RWPE1 (cell line): Measurements from ENCODE around the gene TNFSF15.
A peak's percentile ranks its signal among the peaks of the same experiment; 100 is the strongest.

Source experiments
- CTCF ChIA-PET: fragments of 350-600 bp; sonication (Branson Sonifier 250); formaldehyde crosslinking; extraction: SDS; loops from one replicate; lab custom pipeline; 2021; lab: Yijun Ruan, JAX
- POLR2A ChIA-PET: fragments of 400-600 bp; formaldehyde crosslinking; extraction: SDS; loops from one replicate; lab custom pipeline; 2020; ENCODE audit warnings: antibody characterized with exemption; ENCODE audit not compliant: low non-redundant PET; lab: Yijun Ruan, JAX
- DNase-seq: peaks from one replicate; pipeline ENCODE4 v3.0.0; 2012; ENCODE audit warnings: low spot score
- H3K27ac ChIP-seq: fragments of 450-650 bp; 2 replicates; pipeline ENCODE4 v1.5.1; 2017
- TF ChIP-seq, protein P1 (sequence below): fragments of 450-650 bp; conservative IDR thresholded peaks from 2 replicates; pipeline ENCODE4 v1.5.1; 2017; ENCODE audit warnings: low read depth, mild to moderate bottlenecking

Gene TNFSF15

DNA sequence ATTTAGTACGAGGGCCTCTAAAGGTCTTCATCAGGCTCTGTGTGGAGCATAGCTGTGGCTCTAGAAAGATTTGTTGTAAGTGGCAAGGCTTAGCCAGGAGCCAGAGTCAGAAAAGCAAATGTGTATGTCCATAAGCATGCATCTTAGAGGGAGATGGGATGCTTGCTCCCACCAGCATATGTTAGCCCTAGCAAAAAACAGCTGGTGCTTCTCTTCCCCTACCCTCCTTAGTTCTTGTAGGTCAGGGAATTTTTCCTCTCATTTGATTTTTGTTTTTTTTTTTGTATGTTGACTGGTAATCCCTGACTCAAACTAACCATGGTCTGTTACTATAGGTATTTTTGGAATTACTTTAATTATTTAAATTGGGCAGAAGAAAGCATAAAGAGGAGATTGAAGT lies 7.7 kb downstream of the TNFSF15 start:
- CTCF ChIA-PET: interaction anchor here (0.5 to 1.1 kb wide), 3 partner anchors 9 to 416 kb away, joined by 3 to 8 read pairs (median 4); no protein-coding TSS in a partner anchor
- no peak for DNase-seq
- no peak overlapping the region for H3K27ac ChIP-seq
- TF ChIP-seq, protein P1, sequence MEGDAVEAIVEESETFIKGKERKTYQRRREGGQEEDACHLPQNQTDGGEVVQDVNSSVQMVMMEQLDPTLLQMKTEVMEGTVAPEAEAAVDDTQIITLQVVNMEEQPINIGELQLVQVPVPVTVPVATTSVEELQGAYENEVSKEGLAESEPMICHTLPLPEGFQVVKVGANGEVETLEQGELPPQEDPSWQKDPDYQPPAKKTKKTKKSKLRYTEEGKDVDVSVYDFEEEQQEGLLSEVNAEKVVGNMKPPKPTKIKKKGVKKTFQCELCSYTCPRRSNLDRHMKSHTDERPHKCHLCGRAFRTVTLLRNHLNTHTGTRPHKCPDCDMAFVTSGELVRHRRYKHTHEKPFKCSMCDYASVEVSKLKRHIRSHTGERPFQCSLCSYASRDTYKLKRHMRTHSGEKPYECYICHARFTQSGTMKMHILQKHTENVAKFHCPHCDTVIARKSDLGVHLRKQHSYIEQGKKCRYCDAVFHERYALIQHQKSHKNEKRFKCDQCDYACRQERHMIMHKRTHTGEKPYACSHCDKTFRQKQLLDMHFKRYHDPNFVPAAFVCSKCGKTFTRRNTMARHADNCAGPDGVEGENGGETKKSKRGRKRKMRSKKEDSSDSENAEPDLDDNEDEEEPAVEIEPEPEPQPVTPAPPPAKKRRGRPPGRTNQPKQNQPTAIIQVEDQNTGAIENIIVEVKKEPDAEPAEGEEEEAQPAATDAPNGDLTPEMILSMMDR: no peak
- POLR2A ChIA-PET: no interaction called here

DNA sequence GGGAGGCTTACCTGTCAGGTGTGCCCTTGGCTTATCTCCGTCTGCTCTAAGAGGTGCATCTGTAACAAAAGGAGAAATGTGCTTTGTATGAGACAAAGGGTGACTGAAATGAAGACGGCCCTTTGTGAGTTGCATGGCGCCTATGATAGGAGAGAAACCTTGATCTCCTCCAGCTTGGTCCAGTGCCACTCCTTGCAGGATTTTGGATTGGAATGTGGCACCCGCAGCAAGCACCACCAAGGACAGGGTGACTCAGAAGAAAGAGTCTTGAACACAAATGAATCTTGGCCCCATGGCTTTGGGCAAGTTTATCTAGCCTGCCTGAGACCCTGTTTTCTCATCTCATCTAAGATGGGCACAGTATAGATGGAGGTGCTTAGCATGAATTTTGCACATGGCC lies 13.4 kb downstream of the TNFSF15 start:
- no peak overlapping the region for H3K27ac ChIP-seq
- TF ChIP-seq, protein P1: no peak
- DNase-seq: no peak
- ChIA-PET POLR2A (no interaction called here), CTCF (no interaction called here)

DNA sequence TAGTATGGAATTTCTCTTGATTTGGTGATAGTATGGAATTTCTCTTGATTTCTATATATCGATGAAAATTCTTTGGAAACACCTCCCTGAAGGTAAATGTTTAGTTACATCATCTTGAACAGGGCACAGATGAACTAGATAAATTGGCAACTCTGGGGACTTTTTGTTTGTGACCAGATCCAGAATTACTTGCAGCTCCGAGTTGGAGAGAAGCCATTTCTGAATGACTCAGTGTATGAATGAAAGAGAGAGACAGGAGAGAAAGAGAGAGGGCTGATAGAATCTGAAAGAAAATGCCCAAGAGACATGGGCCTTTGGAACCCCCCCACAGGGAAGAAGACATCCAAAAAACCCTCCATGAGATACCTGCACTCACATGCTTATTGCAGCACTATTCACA lies 14.1 kb downstream of the TNFSF15 start:
- TF ChIP-seq, protein P1: no peak
- no peak overlapping the region for H3K27ac ChIP-seq
- DNase-seq: no peak
- ChIA-PET POLR2A (no interaction called here), CTCF (no interaction called here)

DNA sequence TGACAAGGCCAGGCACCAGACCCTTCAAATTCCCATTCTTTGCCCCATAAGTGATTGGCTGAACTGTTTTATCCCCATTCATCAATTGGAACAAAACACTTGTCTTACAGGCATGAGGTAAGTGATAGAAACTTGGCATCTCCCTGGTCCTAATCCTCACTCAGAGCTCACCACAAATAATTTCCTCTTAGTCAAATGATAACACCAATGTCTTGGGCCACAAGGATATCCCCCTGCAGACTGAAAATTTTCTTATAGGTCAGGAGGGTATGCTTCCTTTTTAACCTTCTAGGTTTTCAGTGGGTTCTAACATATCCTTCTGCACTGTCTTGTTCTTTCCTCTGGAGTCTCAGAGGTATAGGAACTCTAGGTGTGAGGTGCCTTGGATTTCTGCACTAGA lies 14.5 kb downstream of the TNFSF15 start:
- CTCF ChIA-PET: no interaction called here
- no peak for DNase-seq
- POLR2A ChIA-PET: no interaction called here
- H3K27ac ChIP-seq: no peak overlapping the region
- TF ChIP-seq, protein P1: no peak

DNA sequence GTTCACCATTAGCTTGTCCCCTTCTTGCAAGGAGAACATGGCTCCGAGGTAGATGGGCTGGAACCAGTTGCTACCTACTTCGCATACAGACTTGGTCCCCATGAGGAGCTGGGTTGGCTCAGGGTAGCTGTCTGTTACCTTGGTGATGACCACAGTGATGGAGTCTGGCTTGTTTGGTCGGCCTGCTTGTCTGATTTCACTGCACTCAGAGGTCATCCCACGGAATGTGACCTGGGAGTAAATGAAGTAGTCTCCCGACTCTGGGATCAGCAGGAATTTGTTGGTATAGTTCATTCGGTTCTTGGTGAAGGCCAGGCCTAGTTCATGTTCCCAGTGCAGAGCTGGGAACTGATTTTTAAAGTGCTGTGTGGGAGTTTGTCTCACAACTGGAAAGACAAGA lies 15.3 kb downstream of the TNFSF15 start:
- CTCF ChIA-PET: no interaction called here
- DNase-seq: no peak
- TF ChIP-seq, protein P1: no peak
- POLR2A ChIA-PET: no interaction called here
- H3K27ac ChIP-seq: no peak overlapping the region

DNA sequence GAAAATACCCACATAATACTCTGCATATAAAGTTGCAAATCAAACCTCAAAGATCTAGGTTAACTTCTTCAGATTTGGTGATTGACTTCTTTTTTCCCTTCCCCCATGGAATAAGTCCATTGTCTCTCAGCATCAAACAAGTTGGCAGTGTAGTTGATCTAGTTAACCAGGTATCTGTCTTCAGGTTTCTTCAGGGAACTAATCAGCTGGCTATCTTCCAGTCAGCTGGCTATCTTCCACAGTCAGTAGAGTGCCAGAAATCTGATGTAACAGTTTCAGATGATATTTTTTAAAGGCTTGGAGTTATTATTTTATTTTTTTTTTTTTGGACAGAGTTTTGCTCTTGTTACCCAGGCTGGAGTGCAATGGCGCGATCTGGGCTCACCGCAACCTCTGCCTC lies 16.8 kb downstream of the TNFSF15 start:
- TF ChIP-seq, protein P1: no peak
- no peak for DNase-seq
- POLR2A ChIA-PET: no interaction called here
- CTCF ChIA-PET: interaction anchor here (0.6 kb wide), 1 partner anchor 9 kb away, joined by 4 read pairs; no protein-coding TSS in a partner anchor
- peak overlapping the region; percentile 63 for H3K27ac ChIP-seq
